Measurements from ENCODE around the gene ANKRD33B. TPM values are rescaled to one million over a fixed set of nuclear protein-coding genes. Genes with fewer than 3 reads are reported as not detected.
"Not testable (repeated sequence)": the region's sequence is repeated elsewhere in the genome, so short reads cannot be mapped to it uniquely, and the experiment has no call there.

ANKRD33B gene
- total RNA-seq, 6 experiments from 2014 or later, result 6.3 to 13.2 (median 11.9) TPM

DNA sequence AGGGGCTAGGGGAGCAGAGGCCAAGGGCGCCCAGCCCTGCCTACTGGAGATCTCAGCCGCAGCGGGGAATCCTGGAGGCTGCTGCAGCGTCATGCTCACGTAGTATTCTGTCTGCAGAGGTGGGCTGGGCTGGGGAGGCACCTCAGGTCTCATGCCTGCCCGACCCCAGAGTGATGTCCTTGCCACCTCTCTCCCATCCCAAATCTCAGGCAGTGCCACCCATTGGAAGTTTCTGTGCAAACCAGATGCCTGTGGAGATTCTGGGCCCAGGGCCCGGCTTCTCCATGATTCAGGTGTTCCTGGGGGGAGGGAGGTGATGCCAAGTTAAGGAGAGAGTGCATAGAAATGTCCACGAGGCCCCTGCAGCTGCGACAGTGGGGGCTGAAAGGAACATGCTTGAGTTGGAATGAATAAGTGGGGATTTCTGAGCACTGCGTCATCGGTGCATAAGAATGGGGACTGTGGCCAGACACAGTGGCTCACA lies 72.0 kb downstream of the ANKRD33B start:
- TF ChIP-seq, protein P1, sequence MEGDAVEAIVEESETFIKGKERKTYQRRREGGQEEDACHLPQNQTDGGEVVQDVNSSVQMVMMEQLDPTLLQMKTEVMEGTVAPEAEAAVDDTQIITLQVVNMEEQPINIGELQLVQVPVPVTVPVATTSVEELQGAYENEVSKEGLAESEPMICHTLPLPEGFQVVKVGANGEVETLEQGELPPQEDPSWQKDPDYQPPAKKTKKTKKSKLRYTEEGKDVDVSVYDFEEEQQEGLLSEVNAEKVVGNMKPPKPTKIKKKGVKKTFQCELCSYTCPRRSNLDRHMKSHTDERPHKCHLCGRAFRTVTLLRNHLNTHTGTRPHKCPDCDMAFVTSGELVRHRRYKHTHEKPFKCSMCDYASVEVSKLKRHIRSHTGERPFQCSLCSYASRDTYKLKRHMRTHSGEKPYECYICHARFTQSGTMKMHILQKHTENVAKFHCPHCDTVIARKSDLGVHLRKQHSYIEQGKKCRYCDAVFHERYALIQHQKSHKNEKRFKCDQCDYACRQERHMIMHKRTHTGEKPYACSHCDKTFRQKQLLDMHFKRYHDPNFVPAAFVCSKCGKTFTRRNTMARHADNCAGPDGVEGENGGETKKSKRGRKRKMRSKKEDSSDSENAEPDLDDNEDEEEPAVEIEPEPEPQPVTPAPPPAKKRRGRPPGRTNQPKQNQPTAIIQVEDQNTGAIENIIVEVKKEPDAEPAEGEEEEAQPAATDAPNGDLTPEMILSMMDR (IDR thresholded peaks at IDR 0.05), result no peak
- Mint-ChIP-seq H3K4me3 (peak overlapping the region; percentile 66; the same call in 1 of the 2 replicates), H3K36me3 (ENCODE audit: low read depth) (peaks cover 23% of the 10 kb centered on the region), H3K4me1 (ENCODE audit: low read depth) (peaks cover 36% of the 10 kb centered on the region), H3K27ac (peak overlapping the region; percentile 82), H3K27me3 (ENCODE audit: insufficient read depth) (peaks cover 7% of the 10 kb centered on the region), H3K9me3 (peaks cover 13% of the 10 kb centered on the region)
- DNase-seq, result no peak

DNA sequence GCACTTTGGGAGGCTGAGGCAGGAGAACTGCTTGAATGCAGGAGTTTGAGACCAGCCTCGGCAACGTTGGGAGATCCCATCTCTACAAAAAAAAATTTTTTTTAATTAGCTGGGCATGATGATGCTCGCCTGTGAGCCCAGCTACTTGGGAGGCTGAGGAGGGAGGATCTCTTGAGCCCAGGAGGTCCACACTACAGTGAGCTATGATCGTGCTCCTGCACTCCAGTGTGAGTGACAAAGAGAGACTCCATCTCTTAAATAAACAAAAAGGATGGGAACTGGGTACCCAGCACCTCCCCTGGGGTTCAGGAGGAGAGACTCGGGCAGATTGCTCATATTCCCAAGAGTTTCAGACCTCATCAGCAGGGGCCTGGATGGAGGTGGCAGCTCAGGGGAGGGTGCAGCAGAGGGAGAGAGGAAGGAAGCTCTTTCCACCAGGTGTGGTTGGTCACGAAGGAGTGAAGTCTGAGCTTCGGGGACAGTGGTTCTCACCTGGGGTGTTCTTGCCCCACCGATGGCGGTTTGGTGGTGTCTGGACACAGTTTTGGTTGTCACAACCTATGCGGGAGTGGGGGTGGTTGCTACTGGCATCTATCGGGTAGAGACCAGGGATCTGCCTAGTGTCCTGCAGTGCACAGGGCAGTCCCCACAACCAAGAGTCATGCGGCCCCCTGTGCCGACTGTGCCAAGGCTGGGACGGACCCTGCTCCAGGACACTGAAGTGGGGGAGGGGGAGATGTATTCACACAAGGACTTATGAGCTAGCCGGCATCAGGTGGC lies 72.7 kb downstream of the ANKRD33B start:
- Mint-ChIP-seq H3K4me1 (ENCODE audit: low read depth) (peaks cover 31% of the 10 kb centered on the region), H3K36me3 (ENCODE audit: low read depth) (peaks cover 26% of the 10 kb centered on the region), H3K27me3 (ENCODE audit: insufficient read depth) (peaks cover 7% of the 10 kb centered on the region), H3K9me3 (peaks cover 13% of the 10 kb centered on the region), H3K4me3 (no peak overlapping the region), H3K27ac (no peak overlapping the region)
- TF ChIP-seq, protein P1 (IDR thresholded peaks at IDR 0.05), result no peak
- no peak for DNase-seq

DNA sequence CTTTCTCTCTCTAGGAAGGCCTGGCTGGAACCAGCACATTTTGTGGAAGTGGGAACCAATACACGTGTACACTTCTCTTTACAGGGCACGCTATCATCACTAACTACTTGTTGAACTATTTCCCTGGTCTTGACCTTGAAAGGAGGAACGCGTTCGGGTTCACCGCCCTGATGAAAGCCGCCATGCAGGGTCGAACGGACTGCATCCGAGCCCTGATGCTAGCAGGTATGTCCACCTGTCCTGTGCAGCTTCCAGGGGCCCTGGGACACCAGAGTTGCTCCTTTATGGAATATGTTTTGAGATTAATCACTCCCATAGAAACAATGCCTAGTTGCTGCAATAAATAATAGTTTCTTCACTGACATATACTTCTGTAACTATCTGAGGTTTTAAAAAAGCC lies 74.1 kb downstream of the ANKRD33B start:
- H3K9me3 Mint-ChIP-seq, result peaks cover 13% of the 10 kb centered on the region
- TF ChIP-seq, protein P1 (IDR thresholded peaks at IDR 0.05), result no peak
- H3K36me3 Mint-ChIP-seq (ENCODE audit: low read depth), result peaks cover 27% of the 10 kb centered on the region
- no peak for DNase-seq
- no peak overlapping the region for H3K4me3 Mint-ChIP-seq
- no peak overlapping the region for H3K27ac Mint-ChIP-seq
- peaks cover 22% of the 10 kb centered on the region for H3K4me1 Mint-ChIP-seq (ENCODE audit: low read depth)
- H3K27me3 Mint-ChIP-seq (ENCODE audit: insufficient read depth), result peaks cover 7% of the 10 kb centered on the region

DNA sequence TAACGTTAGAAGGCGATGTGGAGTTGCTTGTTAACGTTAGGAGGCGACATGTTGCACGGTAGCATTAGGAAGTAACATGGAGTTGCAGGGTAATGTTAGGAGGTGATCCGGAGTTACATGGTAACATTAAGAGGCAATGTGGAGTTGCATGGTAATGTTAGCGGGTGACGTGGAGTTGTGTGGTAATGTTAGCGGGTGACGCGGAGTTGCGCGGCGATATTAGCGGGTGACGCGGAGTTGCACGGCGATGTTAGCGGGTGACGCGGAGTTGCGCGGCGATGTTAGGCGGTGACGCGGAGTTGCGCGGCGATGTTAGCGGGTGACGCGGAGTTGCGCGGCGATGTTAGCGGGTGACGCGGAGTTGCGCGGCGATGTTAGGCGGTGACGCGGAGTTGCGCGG lies 74.9 kb downstream of the ANKRD33B start:
- Mint-ChIP-seq H3K36me3 (ENCODE audit: low read depth) (peaks cover 27% of the 10 kb centered on the region), H3K4me1 (ENCODE audit: low read depth) (peaks cover 22% of the 10 kb centered on the region), H3K9me3 (peaks cover 13% of the 10 kb centered on the region)
- not testable (repeated sequence) for H3K4me3 Mint-ChIP-seq; DNase-seq; H3K27ac Mint-ChIP-seq; H3K27me3 Mint-ChIP-seq (ENCODE audit: insufficient read depth)

DNA sequence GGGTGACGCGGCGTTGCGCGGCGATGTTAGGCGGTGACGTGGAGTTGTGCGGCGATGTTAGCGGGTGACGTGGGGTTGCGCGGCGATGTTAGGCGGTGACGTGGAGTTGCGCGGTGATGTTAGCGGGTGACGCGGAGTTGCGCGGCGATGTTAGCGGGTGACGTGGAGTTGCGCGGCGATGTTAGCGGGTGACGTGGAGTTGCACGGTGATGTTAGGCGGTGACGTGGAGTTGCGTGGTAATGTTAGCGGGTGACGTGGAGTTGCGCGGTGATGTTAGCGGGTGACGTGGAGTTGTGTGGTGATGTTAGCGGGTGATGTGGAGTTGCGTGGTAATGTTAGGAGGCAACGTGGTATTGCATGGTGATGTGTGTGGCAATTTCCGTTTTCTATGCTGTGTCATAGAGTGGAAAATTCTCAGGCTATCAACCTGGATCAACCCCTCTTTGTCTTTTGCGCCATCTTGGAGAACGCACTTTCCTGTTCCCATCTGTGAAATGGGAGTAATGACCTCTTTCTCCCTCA lies 76.0 kb downstream of the ANKRD33B start:
- Mint-ChIP-seq H3K36me3 (ENCODE audit: low read depth) (peaks cover 27% of the 10 kb centered on the region), H3K27ac (no peak overlapping the region), H3K4me1 (ENCODE audit: low read depth) (peaks cover 27% of the 10 kb centered on the region), H3K4me3 (no peak overlapping the region), H3K9me3 (peaks cover 13% of the 10 kb centered on the region), H3K27me3 (ENCODE audit: insufficient read depth) (peaks cover 7% of the 10 kb centered on the region)
- DNase-seq, result no peak
- TF ChIP-seq, protein P1 (IDR thresholded peaks at IDR 0.05), result no peak

DNA sequence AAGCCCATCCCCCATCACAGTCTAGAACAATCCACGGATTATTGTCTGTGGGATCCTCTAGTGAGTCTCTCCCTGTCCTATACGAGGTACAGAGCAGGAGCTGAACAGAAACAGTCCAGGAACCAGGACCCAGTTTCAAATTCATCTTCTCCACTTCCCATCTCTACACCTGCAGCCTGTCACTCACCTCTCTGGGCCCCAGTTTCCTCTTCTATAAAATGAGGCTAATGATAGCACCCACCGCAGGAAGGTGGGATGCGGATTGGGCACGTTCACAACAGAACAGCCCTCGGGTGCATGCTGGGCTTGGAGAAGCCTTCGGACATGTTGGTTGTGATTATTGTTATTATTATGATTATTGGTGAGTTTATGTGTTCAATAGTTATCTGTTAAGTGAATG lies 78.5 kb downstream of the ANKRD33B start:
- H3K4me3 Mint-ChIP-seq, result no peak overlapping the region
- DNase-seq, result no peak
- H3K27me3 Mint-ChIP-seq (ENCODE audit: insufficient read depth), result peaks cover 7% of the 10 kb centered on the region
- peaks cover 27% of the 10 kb centered on the region for H3K36me3 Mint-ChIP-seq (ENCODE audit: low read depth)
- TF ChIP-seq, protein P1 (IDR thresholded peaks at IDR 0.05), result no peak
- H3K27ac Mint-ChIP-seq, result no peak overlapping the region
- peaks cover 13% of the 10 kb centered on the region for H3K9me3 Mint-ChIP-seq
- peaks cover 18% of the 10 kb centered on the region for H3K4me1 Mint-ChIP-seq (ENCODE audit: low read depth)

Data from HFFc6 (cell line).